CD14-positive monocyte (primary cell): ENCODE data around the gene PIK3R6. TPM values are rescaled to one million over a fixed set of nuclear protein-coding genes. Genes with fewer than 3 reads are reported as not detected.

Experiments used
- DNase-seq, 3 donors: peaks; one replicate each; pipeline ENCODE4 v3.0.0-alpha.2; 2011 to 2022
- H2AFZ ChIP-seq: 2 replicates; pipeline ENCODE4 v1.6.0; 2012; ENCODE audit warnings: mild to moderate bottlenecking, low read depth, low read length, inconsistent platforms; ENCODE audit not compliant: insufficient read depth, poor library complexity, severe bottlenecking
- H3K27ac ChIP-seq, 2 donors: 1 replicate in 1 of 2; 2 replicates in 1 of 2; pipeline ENCODE4 v1.5.1; 2012 to 2013; ENCODE audit warnings: low read length in 2 of 2, control low read depth in 1 of 2, inconsistent platforms in 1 of 2, low read depth in 1 of 2, mild to moderate bottlenecking in 1 of 2
- H3K27me3 ChIP-seq, 2 donors: one replicate each; pipeline versions ENCODE4 v1.6.0 to v1.6.1; 2011 to 2013; ENCODE audit warnings: low read length in 2 of 2; ENCODE audit not compliant: control insufficient read depth in 2 of 2, insufficient read depth in 2 of 2
- H3K36me3 ChIP-seq, 2 donors: replicated peaks in 1 of 2; 1 replicate in 1 of 2; 2 replicates in 1 of 2; pipeline versions ENCODE4 v1.5.1 to v1.6.1; 2012 to 2013; ENCODE audit warnings: low read length in 2 of 2, control low read depth in 1 of 2, inconsistent platforms in 1 of 2, mild to moderate bottlenecking in 1 of 2; ENCODE audit not compliant: insufficient read depth in 2 of 2, control insufficient read depth in 1 of 2
- H3K4me1 ChIP-seq, 2 donors: 1 replicate in 1 of 2; 2 replicates in 1 of 2; pipeline versions ENCODE4 v1.5.1 to v1.6.1; 2012 to 2013; ENCODE audit warnings: low read length in 2 of 2, control low read depth in 1 of 2, inconsistent platforms in 1 of 2, mild to moderate bottlenecking in 1 of 2, moderate library complexity in 1 of 2; ENCODE audit not compliant: insufficient read depth in 2 of 2, control insufficient read depth in 1 of 2
- H3K4me2 ChIP-seq: replicated peaks from 2 replicates; pipeline ENCODE3; 2012; ENCODE audit warnings: low read length, moderate library complexity, mild to moderate bottlenecking; ENCODE audit not compliant: poor library complexity, severe bottlenecking; ENCODE audit errors: extremely low read depth
- H3K4me3 ChIP-seq, 3 experiments: fragments of 200-600 bp in 1 of 3; sonication (generic) in 1 of 3; replicated peaks in 1 of 3; 1 replicate in 2 of 3; 2 replicates in 1 of 3; pipeline ENCODE4 v1.5.1; 2011 to 2013; ENCODE audit warnings: low read length in 3 of 3, mild to moderate bottlenecking in 3 of 3, control low read depth in 2 of 3, low read depth in 2 of 3, inconsistent platforms in 1 of 3, moderate library complexity in 1 of 3
- H3K79me2 ChIP-seq: 2 replicates; pipeline ENCODE4 v1.6.0; 2012; ENCODE audit warnings: mild to moderate bottlenecking, control low read depth, inconsistent platforms, low read length, moderate library complexity; ENCODE audit not compliant: insufficient read depth
- H3K9ac ChIP-seq: 2 replicates; pipeline ENCODE4 v1.6.0; 2017; ENCODE audit warnings: low read length, mild to moderate bottlenecking; ENCODE audit not compliant: insufficient read depth, poor library complexity, severe bottlenecking
- H3K9me3 ChIP-seq, 2 donors: replicated peaks in 1 of 2; 1 replicate in 1 of 2; 2 replicates in 1 of 2; pipeline versions ENCODE4 v1.5.1 to v1.6.1; 2012 to 2013; ENCODE audit warnings: low read length in 2 of 2, control low read depth in 1 of 2; ENCODE audit not compliant: control insufficient read depth in 1 of 2, insufficient read depth in 1 of 2
- H4K20me1 ChIP-seq: 2 replicates; pipeline ENCODE4 v1.6.0; 2012; ENCODE audit warnings: mild to moderate bottlenecking, low read length, control low read depth, moderate library complexity; ENCODE audit not compliant: insufficient read depth
- H3K27ac Mint-ChIP-seq, 7 donors: one replicate each; pipeline ENCODE4 v1.8.0; 2020; ENCODE audit warnings: mild to moderate bottlenecking in 7 of 7, mixed read lengths in 7 of 7, moderate library complexity in 6 of 7, inconsistent platforms in 2 of 7
- H3K27me3 Mint-ChIP-seq, 3 donors: one replicate each; pipeline ENCODE4 v1.8.0; 2021 to 2022; ENCODE audit warnings: low read depth in 3 of 3, mild to moderate bottlenecking in 3 of 3, mixed read lengths in 3 of 3, moderate library complexity in 3 of 3, inconsistent platforms in 1 of 3
- H3K36me3 Mint-ChIP-seq, 2 donors: one replicate each; pipeline ENCODE4 v1.8.0; 2020; ENCODE audit warnings: mixed read lengths in 2 of 2, inconsistent platforms in 1 of 2, mild to moderate bottlenecking in 1 of 2
- H3K4me1 Mint-ChIP-seq: one replicate; pipeline ENCODE4 v1.8.0; 2020; ENCODE audit warnings: mild to moderate bottlenecking, mixed read lengths
- H3K4me3 Mint-ChIP-seq, 2 donors: one replicate each; pipeline ENCODE4 v1.8.0; 2020; ENCODE audit warnings: mild to moderate bottlenecking in 2 of 2, mixed read lengths in 2 of 2, moderate library complexity in 1 of 2
- H3K9me3 Mint-ChIP-seq, 7 donors: one replicate each; pipeline ENCODE4 v1.8.0; 2020 to 2022; ENCODE audit warnings: mixed read lengths in 7 of 7, mild to moderate bottlenecking in 6 of 7, moderate library complexity in 6 of 7, inconsistent platforms in 2 of 7
- CTCF ChIP-seq: fragments of 200-600 bp; IDR thresholded peaks from one replicate; pipeline ENCODE4 v1.8.0; 2022; ENCODE audit warnings: antibody characterized with exemption, mild to moderate bottlenecking
- WGBS: methylation state at CpG from one replicate; pipeline ENCODE4 v1.1.5; 2013; ENCODE audit warnings: missing lambda C conversion rate; ENCODE audit not compliant: insufficient coverage; 5-methylcytosine and 5-hydroxymethylcytosine counted together
- intact Hi-C, 2 donors: fragments of 100-400 bp; cut with micrococcal nuclease; formaldehyde crosslinking; loops; one replicate each; pipeline versions ENCODE4 v1.15.0 to v1.15.1; 2023
- polyA plus RNA-seq, 3 donors: library from polyadenylated mRNA; depleted of rRNA in 1 of 3; unstranded in 2 of 3; stranded (reverse) in 1 of 3; fragments of 300-500 nt in 2 of 3; fragments of >200 nt in 1 of 3; fragmentation: Illumina TruSeq in 2 of 3; gene quantifications; 1 replicate in 2 of 3; 2 replicates in 1 of 3; pipeline ENCODE4 v1.2.3, GENCODE V29; 2012 to 2021

Gene PIK3R6
- polyA plus RNA-seq, 3 donors: 3.6 to 23.3 (median 5.8) TPM

DNA sequence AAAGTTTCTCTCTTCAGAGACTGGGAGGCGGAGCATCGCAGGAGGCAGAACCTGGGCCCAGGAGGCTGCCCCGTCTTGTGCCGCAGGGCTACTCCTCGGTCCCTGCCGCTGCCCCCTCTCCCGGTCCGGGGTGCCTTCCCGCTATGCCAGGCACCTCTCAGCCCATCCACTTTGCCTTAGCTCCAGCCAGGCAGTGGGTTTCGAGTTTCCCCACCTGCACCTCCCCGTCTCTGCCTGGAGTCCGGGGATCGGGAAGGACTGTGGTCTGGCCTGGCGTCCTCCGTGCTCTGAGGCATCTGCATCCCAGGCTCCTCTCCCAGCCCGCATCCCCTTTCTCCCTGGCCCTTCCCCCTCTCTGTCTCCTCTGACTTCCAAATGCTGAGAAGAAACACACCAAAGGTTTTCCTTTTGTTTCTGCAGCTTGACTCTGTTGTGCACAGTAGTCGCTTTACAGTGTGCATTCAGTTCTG lies 26.8 kb upstream of the PIK3R6 start:
- H3K9me3 Mint-ChIP-seq: peaks cover 0 to 3% (median 0%) of the 10 kb centered on the region in 7 donors
- Histone ChIP-seq H4K20me1 (peaks cover 98% of the 10 kb centered on the region), H3K4me3 (no peak overlapping the region), H3K36me3 (peaks cover 85 to 100% of the 10 kb centered on the region in 2 donors), H3K27me3 (no peaks in the 10 kb centered on the region), H3K9ac (no peak overlapping the region), H3K4me2 (no peak overlapping the region), H3K4me1 (peaks cover 10 to 23% of the 10 kb centered on the region in 2 donors), H2AFZ (no peak overlapping the region), H3K27ac (no peak overlapping the region), H3K79me2 (no peaks in the 10 kb centered on the region), H3K9me3 (no peaks in the 10 kb centered on the region)
- 94% methylated on average over 17 of the region's 17 CpGs for WGBS
- H3K27me3 Mint-ChIP-seq: no peaks in the 10 kb centered on the region
- DNase-seq: no peak
- no peak for TF ChIP-seq CTCF
- peak overlapping the region in 2 of 7 donors; percentile 53 to 66 for H3K27ac Mint-ChIP-seq
- no peak overlapping the region for H3K4me3 Mint-ChIP-seq
- peaks cover 92 to 100% of the 10 kb centered on the region in 2 donors for H3K36me3 Mint-ChIP-seq
- peaks cover 36% of the 10 kb centered on the region for H3K4me1 Mint-ChIP-seq
- intact Hi-C loops: no loop called here

DNA sequence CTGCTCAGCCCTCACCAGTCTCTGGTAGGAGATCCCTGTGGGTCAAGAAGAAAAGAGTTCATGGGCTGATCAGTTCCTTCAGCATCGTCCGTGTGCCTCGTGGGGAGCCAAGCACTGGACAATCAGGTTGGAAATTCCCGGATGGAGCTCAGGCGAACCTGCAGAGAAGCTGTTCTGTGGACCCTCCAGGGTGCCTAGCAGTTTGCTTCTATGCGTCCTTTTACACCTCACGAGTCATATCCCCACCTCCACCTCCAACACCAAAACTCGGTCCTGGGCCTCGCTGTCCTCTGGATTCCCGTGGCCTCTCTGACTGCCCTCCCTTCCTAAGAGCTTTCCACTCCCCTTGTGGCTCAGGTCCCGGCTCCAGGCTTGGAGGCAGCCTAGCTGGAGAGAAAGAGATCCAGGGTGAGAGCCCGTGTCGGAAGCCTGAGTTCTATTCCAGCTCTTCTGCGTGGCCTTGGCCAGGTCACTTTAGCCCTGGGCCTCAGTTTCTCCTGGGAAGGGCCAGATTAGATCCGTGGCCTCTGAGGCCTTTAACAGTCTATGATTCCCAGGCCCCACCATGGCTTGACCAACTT lies 26.2 kb upstream of the PIK3R6 start:
- peak overlapping the region in 2 of 7 donors; percentile 41 to 53 for H3K27ac Mint-ChIP-seq
- no peak for DNase-seq
- H3K4me1 Mint-ChIP-seq: peaks cover 31% of the 10 kb centered on the region
- H3K4me1 ChIP-seq: peaks cover 5 to 17% of the 10 kb centered on the region in 2 donors
- no peaks in the 10 kb centered on the region for H3K27me3 ChIP-seq
- no peak overlapping the region for H3K4me2 ChIP-seq
- H2AFZ ChIP-seq: no peak overlapping the region
- peaks cover 98% of the 10 kb centered on the region for H4K20me1 ChIP-seq
- H3K79me2 ChIP-seq: no peaks in the 10 kb centered on the region
- no peak for TF ChIP-seq CTCF
- H3K9me3 Mint-ChIP-seq: peaks cover 0 to 3% (median 0%) of the 10 kb centered on the region in 7 donors
- H3K9me3 ChIP-seq: no peaks in the 10 kb centered on the region
- H3K9ac ChIP-seq: no peak overlapping the region
- H3K27me3 Mint-ChIP-seq: no peaks in the 10 kb centered on the region
- no peak overlapping the region for H3K4me3 Mint-ChIP-seq
- peaks cover 85 to 100% of the 10 kb centered on the region in 2 donors for H3K36me3 ChIP-seq
- no peak overlapping the region for H3K4me3 ChIP-seq
- peak overlapping the region in 1 of 2 donors; percentile 39 for H3K27ac ChIP-seq
- 97% methylated on average over 15 of the region's 15 CpGs for WGBS
- peaks cover 92 to 100% of the 10 kb centered on the region in 2 donors for H3K36me3 Mint-ChIP-seq
- intact Hi-C loops: no loop called here
